WTC11 (cell line): ENCODE results near the gene FHIT. TPM values are rescaled to one million over a fixed set of nuclear protein-coding genes. Genes with fewer than 3 reads are reported as not detected.

ENCODE experiments used
- ATAC-seq: fragments of 200-7000 bp; cut with Tn5 transposase; 2 replicates; pipeline ENCODE4 v1.10.0; 2021; ENCODE audit warnings: mild to moderate bottlenecking, moderate library complexity
- CTCF ChIA-PET: fragments of 300-600 bp; sonication (Branson Sonifier 250); formaldehyde crosslinking; loops from one replicate; lab custom pipeline; 2021; ENCODE audit warnings: antibody characterized with exemption; lab: Charles Lee
- POLR2A ChIA-PET: fragments of 350-600 bp; sonication (Branson Sonifier 250); formaldehyde crosslinking; loops from one replicate; lab custom pipeline; 2021; ENCODE audit warnings: antibody characterized with exemption; lab: Charles Lee
- DNase-seq: peaks from one replicate; pipeline ENCODE4 v3.0.0; 2021; ENCODE audit warnings: low spot score
- H3K27ac Mint-ChIP-seq: 2 replicates; pipeline ENCODE4 v1.8.0; 2021; ENCODE audit warnings: mixed read lengths
- H3K27me3 Mint-ChIP-seq: 2 replicates; pipeline ENCODE4 v1.8.0; 2021; ENCODE audit warnings: low read depth, mild to moderate bottlenecking, moderate library complexity, mixed read lengths
- H3K36me3 Mint-ChIP-seq: 2 replicates; pipeline ENCODE4 v1.8.0; 2021; ENCODE audit warnings: mixed read lengths
- H3K4me1 Mint-ChIP-seq: 2 replicates; pipeline ENCODE4 v1.8.0; 2022; ENCODE audit warnings: mixed read lengths
- H3K4me3 Mint-ChIP-seq: 2 replicates; pipeline ENCODE4 v1.8.0; 2021; ENCODE audit warnings: mild to moderate bottlenecking, moderate library complexity, mixed read lengths
- H3K9me3 Mint-ChIP-seq: 2 replicates; pipeline ENCODE4 v1.8.0; 2021; ENCODE audit warnings: mixed read lengths
- AFF4 ChIP-seq: sonication (generic); formaldehyde crosslinking; IDR thresholded peaks from 2 replicates; pipeline ENCODE4 v1.8.1; 2023; ENCODE audit warnings: mild to moderate bottlenecking, missing genetic modification reagents, borderline replicate concordance
- ATF1 ChIP-seq: sonication (generic); formaldehyde crosslinking; IDR thresholded peaks from 2 replicates; pipeline ENCODE4 v1.8.1; 2023; ENCODE audit warnings: mild to moderate bottlenecking, moderate library complexity, missing genetic modification reagents
- ATF3 ChIP-seq: sonication (generic); formaldehyde crosslinking; conservative IDR thresholded peaks from 2 replicates; pipeline ENCODE4 v1.8.1; 2022; ENCODE audit warnings: mild to moderate bottlenecking, missing genetic modification reagents
- CDX4 ChIP-seq: fragments of 250-450 bp; sonication (Bioruptor Pico); IDR thresholded peaks from 2 replicates; pipeline ENCODE4 v1.9.0; 2021; ENCODE audit warnings: moderate library complexity, mild to moderate bottlenecking, inconsistent platforms, borderline replicate concordance
- CREB1 ChIP-seq: sonication (generic); formaldehyde crosslinking; IDR thresholded peaks from 2 replicates; pipeline ENCODE4 v1.8.0; 2023; ENCODE audit warnings: mild to moderate bottlenecking, missing genetic modification reagents
- CTCF ChIP-seq: fragments of 200-600 bp; IDR thresholded peaks from 2 replicates; pipeline ENCODE4 v1.8.0; 2022; ENCODE audit warnings: antibody characterized with exemption
- ELF4 ChIP-seq: sonication (generic); formaldehyde crosslinking; IDR thresholded peaks from 2 replicates; pipeline ENCODE4 v1.8.1; 2022; ENCODE audit warnings: low read depth, mild to moderate bottlenecking, moderate library complexity, missing genetic modification reagents
- ERG ChIP-seq: fragments of 250-450 bp; sonication (Bioruptor Pico); IDR thresholded peaks from 2 replicates; pipeline ENCODE4 v1.8.0; 2021; ENCODE audit warnings: mild to moderate bottlenecking
- GTF2I ChIP-seq: fragments of 250-450 bp; sonication (Bioruptor Pico); conservative IDR thresholded peaks from 2 replicates; pipeline ENCODE4 v1.4.0; 2021; ENCODE audit warnings: mild to moderate bottlenecking
- HMGA2 ChIP-seq: fragments of 250-450 bp; sonication (Bioruptor Pico); IDR thresholded peaks from 2 replicates; pipeline ENCODE4 v1.4.0; 2021; ENCODE audit warnings: mild to moderate bottlenecking, moderate library complexity
- JAZF1 ChIP-seq: fragments of 250-450 bp; sonication (Bioruptor Pico); IDR thresholded peaks from 2 replicates; pipeline ENCODE4 v1.9.0; 2021; ENCODE audit warnings: moderate library complexity, mild to moderate bottlenecking, inconsistent platforms
- NFYB ChIP-seq: sonication (generic); formaldehyde crosslinking; conservative IDR thresholded peaks from 2 replicates; pipeline ENCODE4 v1.8.0; 2022; ENCODE audit warnings: low read depth, missing genetic modification reagents
- NR3C1 ChIP-seq: sonication (generic); formaldehyde crosslinking; conservative IDR thresholded peaks from 2 replicates; pipeline ENCODE4 v1.8.1; 2023; ENCODE audit warnings: low read depth, mild to moderate bottlenecking, missing genetic modification reagents
- PRRX2 ChIP-seq: fragments of 250-450 bp; sonication (Bioruptor Pico); IDR thresholded peaks from 2 replicates; pipeline ENCODE4 v1.8.0; 2021; ENCODE audit warnings: mild to moderate bottlenecking
- SMAD3 ChIP-seq: sonication (generic); formaldehyde crosslinking; IDR thresholded peaks from 2 replicates; pipeline ENCODE4 v1.8.0; 2022; ENCODE audit warnings: missing genetic modification reagents, mild to moderate bottlenecking, borderline replicate concordance
- SMAD4 ChIP-seq: sonication (generic); formaldehyde crosslinking; IDR thresholded peaks from 2 replicates; pipeline ENCODE4 v1.8.0; 2022; ENCODE audit warnings: mild to moderate bottlenecking, missing genetic modification reagents
- SOX15 ChIP-seq: fragments of 250-450 bp; sonication (Bioruptor Pico); IDR thresholded peaks from 2 replicates; pipeline ENCODE4 v1.9.0; 2021; ENCODE audit warnings: mild to moderate bottlenecking
- TEAD1 ChIP-seq: sonication (generic); formaldehyde crosslinking; IDR thresholded peaks from 2 replicates; pipeline ENCODE4 v1.8.0; 2022; ENCODE audit warnings: mild to moderate bottlenecking, missing genetic modification reagents
- ZBTB21 ChIP-seq: sonication (generic); formaldehyde crosslinking; IDR thresholded peaks from 2 replicates; pipeline ENCODE4 v1.8.1; 2023; ENCODE audit warnings: mild to moderate bottlenecking, missing genetic modification reagents, borderline replicate concordance
- ZNF232 ChIP-seq: sonication (generic); formaldehyde crosslinking; IDR thresholded peaks from 2 replicates; pipeline ENCODE4 v1.8.0; 2022; ENCODE audit warnings: mild to moderate bottlenecking, missing genetic modification reagents
- ZNF416 ChIP-seq: fragments of 250-450 bp; sonication (Bioruptor Pico); IDR thresholded peaks from 2 replicates; pipeline ENCODE4 v1.9.0; 2021; ENCODE audit warnings: mild to moderate bottlenecking, inconsistent platforms
- total RNA-seq: library from RNA; stranded (reverse); gene quantifications from 3 replicates; pipeline ENCODE4 v1.2.3, GENCODE V29; 2021
- TF ChIP-seq, protein P1 (sequence below): fragments of 250-450 bp; sonication (Bioruptor Pico); IDR thresholded peaks from 2 replicates; pipeline ENCODE4 v1.9.0; 2021; ENCODE audit warnings: mild to moderate bottlenecking
- TF ChIP-seq, protein P2 (sequence below): sonication (generic); formaldehyde crosslinking; IDR thresholded peaks from 2 replicates; pipeline ENCODE4 v1.8.1; 2022; ENCODE audit warnings: mild to moderate bottlenecking, missing genetic modification reagents, moderate library complexity, borderline replicate concordance

The FHIT gene
- total RNA-seq, 1 experiment from 2014 or later = 2.6 TPM

GRCh38 chr3:60142009-60142408 is 1109.2 kb downstream of the FHIT start (continued):
- TF ChIP-seq ELF4 (CRISPR knock-in tag) = no peak
- TF ChIP-seq, protein P1, sequence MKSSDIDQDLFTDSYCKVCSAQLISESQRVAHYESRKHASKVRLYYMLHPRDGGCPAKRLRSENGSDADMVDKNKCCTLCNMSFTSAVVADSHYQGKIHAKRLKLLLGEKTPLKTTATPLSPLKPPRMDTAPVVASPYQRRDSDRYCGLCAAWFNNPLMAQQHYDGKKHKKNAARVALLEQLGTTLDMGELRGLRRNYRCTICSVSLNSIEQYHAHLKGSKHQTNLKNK (CRISPR knock-in tag) = no peak
- TF ChIP-seq, protein P2, sequence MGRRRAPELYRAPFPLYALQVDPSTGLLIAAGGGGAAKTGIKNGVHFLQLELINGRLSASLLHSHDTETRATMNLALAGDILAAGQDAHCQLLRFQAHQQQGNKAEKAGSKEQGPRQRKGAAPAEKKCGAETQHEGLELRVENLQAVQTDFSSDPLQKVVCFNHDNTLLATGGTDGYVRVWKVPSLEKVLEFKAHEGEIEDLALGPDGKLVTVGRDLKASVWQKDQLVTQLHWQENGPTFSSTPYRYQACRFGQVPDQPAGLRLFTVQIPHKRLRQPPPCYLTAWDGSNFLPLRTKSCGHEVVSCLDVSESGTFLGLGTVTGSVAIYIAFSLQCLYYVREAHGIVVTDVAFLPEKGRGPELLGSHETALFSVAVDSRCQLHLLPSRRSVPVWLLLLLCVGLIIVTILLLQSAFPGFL (CRISPR knock-in tag) = no peak
- TF ChIP-seq CDX4 = no peak

DNA sequence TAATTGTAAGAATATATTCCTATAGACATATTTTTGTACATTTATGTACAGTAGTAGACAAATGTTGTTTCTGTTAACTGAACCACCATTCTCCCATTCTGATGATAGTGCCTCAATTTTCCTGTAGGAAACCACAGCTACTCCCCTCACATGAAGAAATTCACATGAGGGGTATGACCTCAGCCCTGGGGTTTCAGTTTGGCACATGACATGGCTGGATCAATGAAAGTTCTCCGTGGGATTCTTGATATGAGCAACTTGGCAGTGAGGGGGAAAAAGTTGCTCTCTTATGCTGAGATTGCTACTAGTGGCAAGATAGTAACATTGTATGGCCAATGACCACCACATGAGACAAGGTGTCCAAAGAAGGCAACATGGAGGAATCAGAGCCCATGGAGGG is 1111.1 kb downstream of the FHIT start:
- H3K27ac Mint-ChIP-seq = no peak overlapping the region
- DNase-seq (no peak), ATAC-seq (no peak)
- no peak overlapping the region for H3K4me3 Mint-ChIP-seq
- ChIA-PET POLR2A (no interaction called here), CTCF (no interaction called here)
- no peak for TF ChIP-seq ATF3 (CRISPR knock-in tag)
- TF ChIP-seq ZNF416 (CRISPR knock-in tag) = no peak
- TF ChIP-seq NFYB (CRISPR knock-in tag) = no peak
- TF ChIP-seq AFF4 (CRISPR knock-in tag) = no peak
- no peak for TF ChIP-seq GTF2I (CRISPR knock-in tag)
- no peaks in the 10 kb centered on the region for H3K9me3 Mint-ChIP-seq
- no peaks in the 10 kb centered on the region for H3K36me3 Mint-ChIP-seq
- H3K4me1 Mint-ChIP-seq = peaks cover 10% of the 10 kb centered on the region
- H3K27me3 Mint-ChIP-seq = no peaks in the 10 kb centered on the region

- ChIA-PET POLR2A (no interaction called here), CTCF (no interaction called here)
- Mint-ChIP-seq H3K4me1 (peaks cover 15% of the 10 kb centered on the region), H3K27ac (no peak overlapping the region), H3K27me3 (no peaks in the 10 kb centered on the region), H3K4me3 (no peak overlapping the region), H3K9me3 (no peaks in the 10 kb centered on the region), H3K36me3 (no peaks in the 10 kb centered on the region)
- no peak for TF ChIP-seq PRRX2 (CRISPR knock-in tag)
- no peak for TF ChIP-seq ERG (CRISPR knock-in tag)
- no peak for TF ChIP-seq CTCF
- no peak for TF ChIP-seq ZNF232
- no peak for TF ChIP-seq SMAD4 (CRISPR knock-in tag)
- TF ChIP-seq SOX15 = no peak
- no peak for TF ChIP-seq HMGA2 (CRISPR knock-in tag)
- TF ChIP-seq SMAD3 (CRISPR knock-in tag) = no peak
- TF ChIP-seq TEAD1 = no peak
- TF ChIP-seq JAZF1 (CRISPR knock-in tag) = no peak
- no peak for TF ChIP-seq ATF1 (CRISPR knock-in tag)
- TF ChIP-seq ZBTB21 (CRISPR knock-in tag) = no peak
- no peak for TF ChIP-seq CREB1 (CRISPR knock-in tag)
- no peak for TF ChIP-seq NR3C1 (CRISPR knock-in tag)
- ATAC-seq (no peak), DNase-seq (no peak)
Observed at GRCh38 chr3:60136601-60137000, 1114.7 kb downstream of the FHIT start.
